Activated CD8-positive, alpha-beta memory T cell treated with anti-CD3 and anti-CD28 coated beads for 36 hours (primary cell): Measurements from ENCODE around the gene SPO11. TPM values are rescaled to one million over a fixed set of nuclear protein-coding genes. Genes with fewer than 3 reads are reported as not detected.

Experiments
- CTCF ChIA-PET: fragments of 350-600 bp; sonication (Branson Sonifier 250); formaldehyde crosslinking; loops from one replicate; lab custom pipeline; 2021; ENCODE audit warnings: antibody characterized with exemption; lab: Charles Lee
- POLR2A ChIA-PET: fragments of 350-600 bp; sonication (Branson Sonifier 250); formaldehyde crosslinking; loops from one replicate; lab custom pipeline; 2021; ENCODE audit warnings: antibody characterized with exemption; lab: Charles Lee
- total RNA-seq, 2 experiments: library from RNA; stranded (reverse); gene quantifications; one replicate each; pipeline ENCODE4 v1.2.3, GENCODE V29; 2021

Gene SPO11
- total RNA-seq, 2 experiments from 2014 or later: not detected

DNA sequence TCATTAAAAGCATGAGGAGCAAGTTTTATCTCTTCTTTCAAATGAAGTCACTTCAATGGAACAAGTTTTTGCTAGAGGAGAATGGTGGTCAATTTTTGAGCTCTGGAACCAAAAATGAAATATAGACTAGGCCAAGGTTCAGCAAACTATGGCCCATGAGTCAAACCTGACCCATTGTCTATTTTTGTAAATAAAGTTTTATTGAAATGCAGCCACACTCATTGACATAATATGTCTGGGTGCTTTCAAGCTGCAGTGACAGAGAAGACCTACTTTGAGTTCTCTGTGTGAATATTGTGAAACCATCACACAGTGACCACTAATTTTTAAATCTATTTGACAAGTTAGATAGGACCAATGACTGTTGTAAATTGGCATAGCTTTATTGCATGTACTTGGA, 34.8 kb downstream of the SPO11 start:
- ChIA-PET CTCF (no interaction called here), POLR2A (no interaction called here)

DNA sequence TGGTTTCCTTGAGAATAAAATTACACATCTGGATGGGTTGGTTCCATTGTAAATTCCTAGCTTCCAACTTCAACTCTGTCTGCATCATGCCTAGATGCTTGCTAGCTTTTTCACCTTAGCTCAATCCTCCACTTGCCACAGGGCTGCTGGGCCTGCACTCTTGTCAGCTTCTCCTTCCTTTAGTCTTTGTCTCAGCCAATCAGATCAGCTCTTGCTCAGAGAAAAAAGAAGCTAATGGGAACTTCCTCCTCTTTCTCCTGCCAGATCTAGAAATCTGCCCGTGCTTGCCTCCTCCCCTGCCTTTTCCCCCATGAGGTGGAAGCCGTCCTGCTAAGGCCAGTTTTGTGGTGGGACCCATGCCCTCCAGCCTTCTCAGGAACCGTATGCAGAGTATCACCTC, 40.0 kb downstream of the SPO11 start:
- CTCF ChIA-PET: no interaction called here
- POLR2A ChIA-PET: no interaction called here

DNA sequence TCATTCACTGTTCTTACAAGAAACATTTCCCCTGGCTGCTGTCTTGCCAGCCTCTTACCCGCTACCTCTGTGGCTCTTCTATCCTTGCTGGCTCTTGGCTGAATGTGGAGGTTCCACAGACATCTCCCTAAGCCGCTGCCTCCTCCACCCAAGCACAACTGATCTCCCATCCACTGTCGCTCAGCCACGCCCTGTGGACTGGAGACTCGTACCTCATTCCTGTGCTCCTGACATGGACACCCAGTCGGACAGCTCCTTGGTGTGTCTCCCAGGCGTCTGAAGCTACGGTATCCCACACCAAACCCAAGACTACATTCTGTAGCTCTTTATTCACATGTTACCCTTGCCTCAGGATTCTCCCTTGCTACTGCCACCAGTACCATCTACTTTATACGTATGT, 40.7 kb downstream of the SPO11 start:
- POLR2A ChIA-PET: no interaction called here
- CTCF ChIA-PET: no interaction called here

DNA sequence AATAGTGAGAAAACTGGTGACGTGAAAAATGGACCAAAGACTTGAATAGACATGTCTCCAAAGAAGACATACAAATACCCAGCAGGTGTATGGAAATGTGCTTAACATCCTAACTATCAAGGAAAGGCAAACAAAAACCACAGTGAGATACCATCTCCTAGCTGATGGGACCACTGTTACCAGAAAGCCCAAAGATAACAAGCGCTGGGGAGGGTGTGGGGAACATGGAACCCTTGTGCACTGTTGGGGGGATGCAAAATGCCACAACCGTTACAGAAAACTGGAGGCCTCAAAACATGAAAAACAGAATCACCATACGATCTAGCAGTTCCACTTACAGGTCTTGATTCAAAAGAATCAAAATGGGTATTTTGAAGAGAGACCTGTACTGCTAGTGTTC, 41.8 kb downstream of the SPO11 start:
- POLR2A ChIA-PET: no interaction called here
- CTCF ChIA-PET: no interaction called here

DNA sequence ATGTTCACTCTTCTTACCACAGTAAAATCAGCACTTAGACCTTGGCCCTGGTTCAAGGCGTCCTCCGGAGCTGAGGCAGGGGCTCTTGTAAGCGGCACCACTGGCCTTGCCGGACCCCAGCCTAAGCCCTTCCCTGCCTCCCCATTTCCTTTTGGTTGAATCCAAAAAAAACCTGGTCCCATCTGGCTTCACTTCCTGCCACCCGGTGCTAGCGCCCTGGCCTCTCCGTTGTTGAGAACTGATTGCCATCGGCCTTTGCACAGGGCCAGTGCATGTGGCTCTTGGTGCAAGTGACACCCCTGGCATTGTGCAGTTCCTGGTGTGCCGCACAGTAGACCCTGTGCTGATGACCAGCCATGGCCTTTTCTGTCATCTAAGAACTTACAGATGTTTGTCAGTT, 42.6 kb downstream of the SPO11 start:
- POLR2A ChIA-PET: no interaction called here
- CTCF ChIA-PET: no interaction called here

DNA sequence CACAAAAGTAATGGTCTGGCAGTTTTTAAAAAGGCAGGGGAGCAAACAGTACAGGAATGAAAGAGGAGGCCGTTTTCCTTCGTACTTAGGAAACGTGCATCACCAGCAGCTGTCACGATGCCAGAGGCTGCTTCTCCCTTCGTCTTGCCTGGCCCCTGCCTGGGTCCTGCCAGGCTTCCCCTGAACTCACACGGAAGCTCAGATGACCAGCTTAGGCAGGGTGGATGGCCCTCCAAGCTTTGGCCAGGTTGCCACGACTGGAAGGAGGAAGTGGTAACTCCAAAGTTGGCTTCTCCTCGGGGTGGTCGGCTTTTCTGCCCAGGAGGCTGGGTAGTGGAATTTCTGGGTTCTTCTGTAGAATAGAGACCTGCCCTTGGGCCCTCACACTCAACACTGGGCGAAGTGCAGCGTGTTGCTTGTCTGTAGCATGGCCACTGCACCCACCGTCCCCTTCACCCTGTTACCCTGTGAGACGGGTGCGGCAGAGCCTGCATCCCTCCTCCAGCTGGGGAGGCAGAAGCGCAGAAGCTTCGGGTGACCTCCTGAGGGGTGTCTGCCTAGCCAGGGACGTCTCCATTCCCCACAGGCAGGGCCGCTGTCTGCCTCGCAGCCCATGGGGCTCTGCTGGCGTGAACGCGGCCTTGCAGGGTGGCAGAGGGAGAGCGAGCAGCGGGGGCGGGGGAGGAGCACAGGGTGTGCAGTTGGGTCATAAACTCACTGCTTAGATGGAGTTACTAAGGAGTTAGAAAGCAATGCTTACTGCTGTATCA, 43.2 kb downstream of the SPO11 start:
- POLR2A ChIA-PET: no interaction called here
- CTCF ChIA-PET: no interaction called here

DNA sequence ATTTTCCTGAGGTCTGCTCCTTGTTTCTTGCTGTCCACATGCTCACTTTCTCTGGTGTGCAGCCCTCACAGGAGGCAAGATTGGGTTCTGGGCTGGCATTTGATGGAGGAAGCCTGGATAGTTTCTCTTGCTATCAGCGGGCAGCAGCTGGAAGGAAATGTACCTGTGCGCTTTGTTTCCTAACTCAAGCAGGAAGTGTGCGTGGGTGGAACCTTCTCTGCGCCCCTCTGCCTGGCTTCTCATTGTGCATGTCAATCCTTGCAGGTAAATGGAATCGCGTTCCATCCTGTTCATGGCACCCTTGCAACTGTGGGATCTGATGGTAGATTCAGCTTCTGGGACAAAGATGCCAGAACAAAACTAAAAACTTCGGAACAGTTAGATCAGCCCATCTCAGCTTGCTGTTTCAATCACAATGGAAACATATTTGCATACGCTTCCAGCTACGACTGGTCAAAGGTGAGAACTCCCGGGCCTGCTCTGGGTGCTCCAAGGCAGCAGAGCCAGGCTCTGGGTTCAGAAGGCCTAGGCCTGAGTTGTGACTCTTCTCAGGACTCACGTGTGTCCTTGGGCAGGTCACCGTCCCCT, 44.8 kb downstream of the SPO11 start:
- ChIA-PET CTCF (interaction anchor here (1.6 kb wide), 1 partner anchor 24 kb away, joined by 3 read pairs; no protein-coding TSS in a partner anchor), POLR2A (no interaction called here)

DNA sequence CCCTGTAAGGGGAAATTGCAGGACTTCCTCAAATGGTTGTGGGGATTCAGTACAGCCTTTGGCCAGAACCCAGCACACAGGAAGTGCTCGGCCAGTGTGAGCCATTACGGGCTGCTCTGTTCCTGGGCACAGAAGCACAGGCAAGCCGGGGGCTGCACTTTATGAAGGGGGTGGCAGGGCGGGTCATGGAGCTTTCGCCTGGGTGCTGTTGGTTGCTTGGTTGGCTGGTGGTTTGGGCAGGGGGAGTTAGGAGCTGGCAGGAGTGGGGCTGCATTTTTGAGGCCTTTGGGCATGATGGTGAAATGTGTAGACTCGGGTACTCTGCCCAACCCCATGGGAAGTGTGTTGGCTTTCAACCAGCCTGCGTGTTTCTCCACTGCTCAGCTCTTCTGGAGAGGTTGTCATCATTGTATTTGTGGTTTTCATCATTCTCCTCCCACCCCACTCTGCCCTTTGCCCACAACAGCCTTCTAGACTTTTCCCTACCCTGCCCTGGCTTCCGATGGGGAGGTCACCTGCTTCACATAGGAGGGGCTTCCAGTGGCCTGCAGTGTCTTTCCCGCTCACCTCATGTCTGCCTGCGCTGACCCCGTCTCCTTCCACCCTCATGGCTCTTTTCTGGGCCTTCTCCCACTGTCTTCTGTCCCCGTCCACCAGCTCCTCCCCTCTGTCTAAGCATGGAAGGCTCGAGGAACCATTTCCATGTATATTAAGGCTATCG, 45.5 kb downstream of the SPO11 start:
- POLR2A ChIA-PET: no interaction called here
- CTCF ChIA-PET: interaction anchor here (1.6 kb wide), 1 partner anchor 23 kb away, joined by 3 read pairs; no protein-coding TSS in a partner anchor

DNA sequence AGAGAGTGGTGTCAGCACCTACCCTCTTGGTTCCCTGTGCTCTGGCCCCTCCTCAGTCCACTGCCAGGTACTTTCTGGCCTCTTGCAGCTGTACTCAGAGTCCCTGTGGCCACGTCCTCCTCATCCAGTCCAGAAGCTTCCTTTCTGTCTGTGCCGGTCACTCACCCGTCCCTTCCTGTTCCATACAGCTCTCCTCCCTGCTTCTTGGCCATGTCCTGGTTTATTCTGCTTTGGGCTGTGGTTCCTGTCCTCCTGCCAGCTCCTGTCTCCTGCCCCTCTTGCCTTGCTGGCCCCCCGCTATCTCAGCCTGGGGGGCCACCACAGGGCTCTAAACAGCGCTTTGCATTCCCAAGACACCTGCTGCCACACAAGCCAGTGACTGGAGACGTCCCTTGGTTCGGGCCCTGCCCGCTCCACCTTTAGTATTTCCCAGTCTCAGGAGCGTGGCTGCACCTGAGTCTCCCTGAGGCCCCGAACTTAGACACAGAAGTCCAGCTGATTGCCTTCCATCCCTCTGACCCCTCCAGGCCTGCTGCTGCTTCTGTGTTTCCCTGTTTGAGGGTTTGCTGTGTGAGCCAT, 46.1 kb downstream of the SPO11 start:
- CTCF ChIA-PET: interaction anchor here (1.4 kb wide), 1 partner anchor 120 kb away, joined by 4 read pairs; no protein-coding TSS in a partner anchor
- POLR2A ChIA-PET: no interaction called here

DNA sequence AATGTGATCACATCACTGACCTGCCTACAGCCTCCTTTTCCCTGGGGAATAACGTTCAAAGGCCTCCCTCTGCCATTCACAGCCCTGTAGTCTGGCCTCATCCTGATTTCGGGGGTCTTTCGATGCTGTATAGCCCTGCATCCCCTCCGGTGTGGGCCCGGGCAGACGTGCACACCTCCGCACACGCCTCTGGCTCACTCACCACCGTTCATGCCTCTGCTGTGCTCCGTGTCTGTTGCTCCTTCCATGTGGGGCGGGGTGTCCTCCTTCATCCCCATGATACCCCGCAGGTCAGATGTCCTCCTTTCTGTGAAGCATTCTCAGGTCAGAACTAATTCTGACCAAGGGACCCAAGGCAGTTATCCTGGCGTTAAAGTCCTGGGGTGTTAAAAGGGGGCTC, 47.7 kb downstream of the SPO11 start:
- ChIA-PET CTCF (no interaction called here), POLR2A (no interaction called here)

DNA sequence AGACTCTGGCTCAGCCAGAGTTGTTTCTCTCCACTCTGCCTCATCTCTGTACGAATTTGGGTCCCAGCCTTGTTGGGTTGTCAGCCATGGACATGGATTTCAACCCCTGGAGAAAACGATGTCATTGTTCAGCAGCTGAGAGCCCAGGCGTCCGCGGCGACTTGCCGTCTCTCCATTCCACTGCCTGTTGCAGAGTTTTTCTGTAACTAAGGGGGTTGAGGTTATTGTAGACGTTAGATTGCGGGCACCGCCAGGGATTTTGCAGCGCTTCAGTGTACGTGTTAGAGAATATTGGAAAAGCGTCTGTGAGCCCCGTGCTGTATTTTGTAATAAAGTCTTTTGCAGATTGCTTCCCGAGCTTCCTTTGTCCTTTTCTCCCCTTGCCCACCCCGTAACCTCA, 48.5 kb downstream of the SPO11 start:
- ChIA-PET POLR2A (no interaction called here), CTCF (interaction anchor here (3.0 to 3.2 kb wide), 2 partner anchors 14 to 118 kb away, joined by 7 to 14 read pairs; partner anchors contain the start of gene RBM38)

DNA sequence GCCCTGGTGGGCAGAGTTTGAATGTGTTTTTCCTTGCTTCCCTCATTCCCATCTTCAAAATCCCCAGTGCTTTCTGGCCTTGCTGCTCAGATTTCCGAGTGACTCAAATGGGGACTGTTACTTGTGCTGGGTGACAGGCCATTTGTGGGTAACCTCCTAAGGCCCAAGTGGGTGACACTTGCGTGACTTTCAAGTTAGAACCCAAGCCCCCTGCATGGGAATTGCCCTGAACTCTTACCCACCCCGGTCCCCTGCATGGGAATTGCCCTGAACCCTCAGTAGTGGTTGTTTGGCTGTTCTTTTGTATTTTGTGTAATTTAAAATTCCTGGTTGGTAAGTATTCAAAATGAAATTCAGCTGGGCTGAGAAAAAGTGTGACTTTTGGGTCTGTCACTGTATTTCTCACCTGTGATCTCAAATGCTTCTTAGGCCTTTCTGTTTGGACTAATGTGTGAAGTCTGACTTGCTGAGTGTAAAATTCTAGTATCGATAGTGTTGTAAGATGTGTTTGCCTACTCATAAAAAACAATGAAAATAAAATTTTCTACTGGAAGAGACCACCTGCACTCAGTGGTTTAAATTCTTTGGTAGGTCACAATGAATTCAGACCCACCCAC, 49.2 kb downstream of the SPO11 start:
- CTCF ChIA-PET: interaction anchor here (1.7 to 3.2 kb wide), 3 partner anchors 13 to 117 kb away, joined by 6 to 14 read pairs (median 7); partner anchors contain the start of gene RBM38
- POLR2A ChIA-PET: interaction anchor here (0.9 kb wide), 1 partner anchor 241 kb away, joined by 3 read pairs; no protein-coding TSS in a partner anchor

DNA sequence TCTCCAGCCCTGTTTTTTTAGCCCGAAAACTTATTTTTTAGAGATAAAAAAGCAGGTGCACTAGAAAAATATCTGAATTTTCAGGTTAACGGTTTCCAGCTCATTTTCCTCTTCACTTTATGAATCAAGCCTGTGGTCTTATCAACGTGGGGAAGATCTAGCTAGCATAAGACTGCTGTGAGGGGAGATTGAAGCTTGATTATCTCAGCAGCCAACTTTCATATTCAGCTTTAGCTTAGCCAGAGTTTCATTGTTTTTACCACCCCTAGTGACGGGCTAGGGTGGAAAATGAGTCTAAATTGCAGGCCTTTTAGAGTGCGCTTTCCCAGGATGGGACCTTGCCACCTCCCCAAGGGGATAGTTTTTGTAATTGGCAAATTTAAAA, 49.7 kb downstream of the SPO11 start:
- ChIA-PET CTCF (interaction anchor here (1.7 to 3.2 kb wide), 3 partner anchors 13 to 117 kb away, joined by 6 to 14 read pairs (median 7); partner anchors contain the start of gene RBM38), POLR2A (interaction anchor here (0.9 kb wide), 1 partner anchor 240 kb away, joined by 3 read pairs; no protein-coding TSS in a partner anchor)

DNA sequence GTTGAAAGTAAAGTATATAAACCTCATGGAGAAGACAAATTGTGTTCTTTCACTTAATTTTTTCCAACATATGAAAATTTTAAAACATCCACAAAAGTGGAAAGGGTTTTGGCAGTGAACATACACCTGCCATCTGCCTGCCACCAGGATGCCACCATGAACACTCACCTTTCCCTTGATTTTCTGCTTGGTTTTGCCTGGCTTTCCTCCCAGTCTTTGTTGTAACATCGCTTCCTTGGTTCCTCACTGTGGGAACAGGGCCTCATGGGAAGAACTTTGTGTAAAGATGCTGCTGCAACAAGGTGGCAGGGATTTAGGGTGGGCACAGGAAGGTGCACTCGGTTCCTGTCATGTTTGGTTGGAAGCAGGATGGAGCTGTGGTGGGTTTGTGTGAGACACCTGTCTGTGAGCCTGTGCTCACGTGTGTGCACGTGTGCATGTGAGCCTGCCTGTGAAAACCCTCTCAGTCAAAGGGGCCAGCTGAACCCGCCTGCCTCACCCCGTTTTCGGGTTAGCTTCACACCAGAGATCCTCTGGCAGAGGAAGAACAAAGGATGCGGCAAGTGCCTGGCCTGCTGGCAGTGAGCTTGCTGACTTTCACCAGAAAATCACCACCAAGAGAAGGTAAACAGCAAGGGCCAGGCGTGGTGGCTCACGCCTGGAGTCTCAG, 50.6 kb downstream of the SPO11 start:
- POLR2A ChIA-PET: no interaction called here
- CTCF ChIA-PET: interaction anchor here (1.7 to 3.3 kb wide), 4 partner anchors 12 to 116 kb away, joined by 6 to 15 read pairs (median 10); partner anchors contain the start of gene RBM38

DNA sequence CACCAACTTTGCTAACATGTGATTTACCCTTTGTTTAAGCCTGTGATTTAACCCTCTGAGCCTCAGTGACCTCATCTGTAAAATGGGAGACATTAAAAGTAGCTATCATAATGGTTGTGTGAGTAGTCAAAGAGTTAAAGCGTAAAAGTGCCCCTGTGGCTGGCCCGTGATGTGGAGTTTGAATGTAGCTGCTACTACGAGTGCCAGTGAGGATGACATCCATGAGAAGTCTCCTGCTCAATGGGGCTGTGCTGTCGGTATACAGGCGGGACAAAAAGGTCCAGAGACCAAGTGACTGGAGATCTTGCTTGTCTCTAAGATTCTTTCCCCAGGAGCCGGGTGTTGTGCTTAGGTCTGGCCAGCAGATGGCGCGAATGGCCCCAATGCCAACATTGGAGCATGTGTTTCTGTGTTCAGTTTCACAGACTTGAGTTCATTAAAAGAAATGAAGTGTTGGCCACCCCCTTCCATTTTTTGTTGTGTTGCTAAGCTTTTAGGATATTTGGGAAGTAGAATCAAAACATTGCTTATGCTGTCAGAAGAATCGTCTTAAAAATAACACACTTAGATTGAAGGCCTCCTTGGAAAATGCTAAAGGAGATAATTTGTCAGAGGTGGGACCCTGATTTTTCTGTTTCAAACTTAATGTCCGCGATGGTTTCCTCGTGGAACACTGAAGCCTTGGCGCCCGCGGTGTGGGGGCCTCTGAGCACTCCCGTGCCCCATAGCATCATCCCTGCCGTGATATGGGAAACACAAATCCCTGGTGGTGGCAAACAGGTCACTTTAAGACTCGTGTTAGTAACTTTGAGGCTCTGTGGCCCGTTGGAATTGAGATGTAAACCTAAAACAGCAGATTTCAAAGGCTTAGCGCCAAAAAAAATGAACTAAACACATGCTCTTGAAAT, 52.2 kb downstream of the SPO11 start:
- ChIA-PET CTCF (interaction anchor here (0.7 to 3.3 kb wide), 15 partner anchors 8 to 214 kb away, joined by 3 to 15 read pairs (median 4); no protein-coding TSS in a partner anchor), POLR2A (interaction anchor here (0.6 to 1.4 kb wide), 2 partner anchors 16 to 328 kb away, joined by 3 to 5 read pairs; partner anchors contain the start of gene PMEPA1)

DNA sequence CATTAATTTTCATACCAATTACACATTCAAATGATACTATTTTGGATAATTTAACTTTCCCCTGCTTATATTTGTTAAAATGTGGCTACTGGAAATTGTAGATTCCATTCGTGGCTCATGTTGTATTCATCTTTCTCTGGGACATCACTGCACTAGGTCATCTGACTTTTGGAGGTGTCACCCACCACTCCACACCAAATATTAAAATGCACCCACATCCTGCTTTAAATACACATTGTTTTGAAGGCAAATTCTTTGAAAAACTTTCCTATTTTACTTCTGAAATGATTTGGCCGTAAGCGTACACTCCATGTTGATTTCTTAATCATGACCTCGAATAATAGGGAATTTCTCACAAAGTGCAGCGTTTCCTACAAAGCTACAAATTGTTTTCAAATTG, 52.9 kb downstream of the SPO11 start:
- ChIA-PET CTCF (interaction anchor here (0.7 to 3.3 kb wide), 12 partner anchors 10 to 152 kb away, joined by 3 to 15 read pairs (median 5); no protein-coding TSS in a partner anchor), POLR2A (interaction anchor here (0.6 to 1.4 kb wide), 2 partner anchors 16 to 327 kb away, joined by 3 to 5 read pairs; partner anchors contain the start of gene PMEPA1)
